ENCODE data around the gene NKIRAS2.

NKIRAS2 gene

DNA sequence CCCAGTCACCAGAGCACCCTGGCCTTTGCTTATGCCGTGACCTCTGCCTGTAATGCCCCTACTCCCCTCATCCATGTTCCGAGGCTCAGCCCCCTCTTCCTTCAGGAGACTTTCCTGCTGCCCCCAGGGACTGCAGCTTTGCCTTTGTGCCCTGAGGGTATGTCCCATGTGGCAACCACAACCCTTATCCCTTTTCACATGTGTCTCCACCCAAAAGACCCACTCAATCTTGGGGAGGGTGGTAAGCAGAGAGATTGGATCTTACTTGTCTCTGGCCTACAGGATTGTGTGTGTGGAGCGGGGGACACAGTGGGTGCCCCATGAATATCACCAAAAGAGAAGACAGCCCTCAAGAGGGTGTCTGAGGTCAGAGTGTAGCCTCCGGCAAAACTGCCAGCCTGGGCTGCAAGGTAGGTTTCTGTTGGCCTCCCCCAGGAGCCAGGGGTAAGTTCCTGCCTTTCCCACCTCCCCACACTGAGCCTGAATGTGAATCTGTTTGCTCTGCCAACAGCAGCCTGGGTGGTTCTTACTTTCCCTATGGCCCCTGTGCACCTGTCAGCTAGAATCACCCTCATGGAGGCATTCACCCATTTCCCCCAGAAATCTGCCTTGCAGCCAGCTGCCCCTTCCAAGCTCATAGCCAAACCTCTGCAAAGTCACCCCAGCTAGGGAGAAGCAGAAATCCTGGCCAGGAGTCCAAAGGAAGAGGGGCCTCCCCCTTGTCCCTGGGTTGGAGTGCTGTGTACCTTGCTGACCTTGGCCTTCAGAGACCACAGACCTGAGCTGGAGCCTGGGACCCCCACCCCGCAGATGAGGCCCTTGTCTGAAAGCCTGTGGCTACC, 42.0 kb downstream of the NKIRAS2 start:
- H3K9me3 ChIP-seq, result no peaks in the 10 kb centered on the region

DNA sequence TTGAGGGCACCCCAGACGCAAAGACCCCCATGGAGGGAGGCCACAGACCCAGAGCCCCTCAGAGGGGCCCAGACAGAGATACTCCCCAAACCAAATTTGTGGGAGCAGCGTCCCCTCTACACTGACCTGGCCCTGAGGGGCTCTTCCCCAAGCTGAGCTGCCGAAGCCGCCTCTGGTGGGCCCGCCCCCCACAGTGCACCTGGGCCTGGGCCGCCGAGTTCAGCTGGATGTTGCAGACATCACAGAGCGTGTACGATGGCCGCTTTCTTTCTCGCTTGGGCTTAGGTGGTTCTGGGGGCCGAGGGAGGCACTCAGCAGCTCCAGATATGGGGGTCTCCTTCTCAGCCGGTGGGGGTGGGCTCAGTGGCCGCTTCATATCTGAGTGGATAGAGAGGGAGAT, 42.8 kb downstream of the NKIRAS2 start:
- H3K4me3 ChIP-seq, result no peak overlapping the region
- no peaks in the 10 kb centered on the region for H3K9me3 ChIP-seq
- H3K36me3 ChIP-seq (replicated peaks), result no peaks in the 10 kb centered on the region
- in situ Hi-C loops (cut with MboI; ENCODE audit: low sequenced_read_pairs), result no loop called here
- H3K4me1 ChIP-seq, result no peaks in the 10 kb centered on the region
- H3K27me3 ChIP-seq (ENCODE audit: low read depth), result no peaks in the 10 kb centered on the region
- DNase-seq (ENCODE audit: low spot score in 2 of 2), result no peak

More for the DNA sequence above, 42.0 kb downstream of the NKIRAS2 start:
- H3K4me3 ChIP-seq, result no peak overlapping the region
- no peaks in the 10 kb centered on the region for H3K36me3 ChIP-seq (replicated peaks)
- H3K27me3 ChIP-seq (ENCODE audit: low read depth), result no peaks in the 10 kb centered on the region
- no peak for DNase-seq (ENCODE audit: low spot score in 2 of 2)
- in situ Hi-C loops (cut with MboI; ENCODE audit: low sequenced_read_pairs), result no loop called here
- H3K4me1 ChIP-seq, result no peaks in the 10 kb centered on the region

GRCh38 chr17:42065201-42065600, 45.3 kb downstream of the NKIRAS2 start:
- in situ Hi-C loops (cut with MboI; ENCODE audit: low sequenced_read_pairs), result no loop called here

DNA sequence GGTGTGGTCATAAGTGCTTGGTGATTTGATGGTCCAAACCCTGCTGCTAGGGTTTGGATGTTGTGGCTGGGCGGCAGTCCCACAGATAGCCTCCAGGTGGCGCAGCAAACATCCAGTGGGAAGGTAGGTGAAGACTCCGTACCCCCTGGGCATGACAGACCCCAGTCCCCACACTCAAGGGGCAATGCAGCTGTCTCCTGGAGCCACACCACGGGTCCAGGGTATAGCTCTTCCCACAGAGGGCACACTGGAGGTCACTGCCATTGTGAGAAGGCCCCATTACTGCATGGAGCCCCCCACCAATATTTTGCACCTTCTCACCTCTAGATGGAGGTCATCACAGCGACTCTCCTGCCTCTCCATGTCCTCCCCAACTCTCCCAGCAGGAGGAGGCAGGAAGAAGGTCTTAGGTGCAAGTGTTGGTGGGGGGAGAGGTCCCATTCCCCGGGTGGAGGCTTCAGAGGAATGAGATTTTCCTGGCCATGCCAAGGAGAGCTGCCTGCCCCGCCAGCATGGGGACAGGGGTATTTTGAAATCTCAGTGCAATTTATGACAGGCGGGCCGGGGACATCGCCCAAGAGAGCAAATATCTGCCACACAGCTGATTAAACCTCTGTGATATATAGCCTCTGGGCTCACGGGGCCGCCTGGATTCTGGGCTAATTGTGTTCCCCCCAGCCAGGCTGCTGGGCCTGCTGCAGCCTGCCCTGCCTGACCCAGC, 47.6 kb downstream of the NKIRAS2 start:
- DNase-seq (ENCODE audit: low spot score in 2 of 2), result peak; percentile 42 to 89
- in situ Hi-C loops (cut with MboI; ENCODE audit: low sequenced_read_pairs), result no loop called here
- H3K27me3 ChIP-seq (ENCODE audit: low read depth), result no peaks in the 10 kb centered on the region

More at GRCh38 chr17:42065201-42065600, 45.3 kb downstream of the NKIRAS2 start:
- Histone ChIP-seq H3K27me3 (ENCODE audit: low read depth) (no peaks in the 10 kb centered on the region), H3K4me1 (no peaks in the 10 kb centered on the region), H3K9me3 (no peaks in the 10 kb centered on the region), H3K4me3 (no peak overlapping the region), H3K36me3 (replicated peaks) (no peaks in the 10 kb centered on the region)
- no peak for DNase-seq (ENCODE audit: low spot score in 2 of 2)

DNA sequence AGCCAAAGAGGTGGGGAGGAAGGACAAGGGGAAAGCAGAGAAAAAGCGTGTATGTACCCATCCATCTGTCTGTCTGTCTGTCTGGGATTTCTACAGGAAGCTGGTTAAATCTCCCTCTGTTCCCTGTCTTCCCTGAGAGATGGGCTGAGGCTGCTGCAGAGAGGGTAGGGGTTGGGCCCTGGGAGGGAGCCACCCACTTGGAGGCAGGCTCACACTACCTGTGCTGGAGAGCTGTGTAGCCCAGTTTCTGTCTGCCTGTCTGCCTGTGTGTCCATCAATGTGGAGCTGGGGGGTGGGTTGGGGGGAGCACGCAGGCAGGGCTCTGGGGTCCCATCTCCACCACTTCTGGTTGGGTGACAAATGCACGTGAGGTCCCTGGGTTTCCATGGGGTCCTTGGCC, 49.1 kb downstream of the NKIRAS2 start:
- no peaks in the 10 kb centered on the region for H3K36me3 ChIP-seq (replicated peaks)
- H3K27me3 ChIP-seq (ENCODE audit: low read depth), result no peaks in the 10 kb centered on the region
- no peak overlapping the region for H3K4me3 ChIP-seq
- no peaks in the 10 kb centered on the region for H3K9me3 ChIP-seq
- in situ Hi-C loops (cut with MboI; ENCODE audit: low sequenced_read_pairs), result no loop called here
- peaks cover 4% of the 10 kb centered on the region; the same call in 1 of the 2 replicates for H3K4me1 ChIP-seq
- no peak for DNase-seq (ENCODE audit: low spot score in 2 of 2)

More for the DNA sequence above, 47.6 kb downstream of the NKIRAS2 start:
- Histone ChIP-seq H3K4me1 (peaks cover 4% of the 10 kb centered on the region; the same call in 1 of the 2 replicates), H3K36me3 (replicated peaks) (no peaks in the 10 kb centered on the region), H3K9me3 (no peaks in the 10 kb centered on the region), H3K4me3 (no peak overlapping the region)

DNA sequence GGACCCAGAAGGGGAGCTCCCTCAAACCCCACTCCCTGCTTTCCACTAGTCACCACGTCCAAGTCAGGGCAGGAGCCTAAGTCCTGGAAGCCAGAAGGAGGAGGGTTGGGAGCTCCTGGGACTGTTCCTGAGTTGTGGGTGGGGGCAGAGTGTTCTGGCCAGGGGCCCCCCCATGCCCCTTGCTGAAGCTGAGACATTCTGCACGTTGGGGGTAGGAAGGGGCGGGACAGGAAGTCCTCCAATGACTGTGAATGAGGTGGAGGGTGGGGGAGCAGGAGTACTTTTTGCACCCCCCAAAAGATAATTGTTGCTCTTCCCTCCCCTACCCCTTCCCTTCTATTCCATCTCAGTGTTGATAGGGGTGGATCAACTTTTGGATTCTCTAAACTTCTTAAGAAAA, 51.9 kb downstream of the NKIRAS2 start:
- H3K4me1 ChIP-seq, result peaks cover 4% of the 10 kb centered on the region; the same call in 1 of the 2 replicates
- H3K27me3 ChIP-seq (ENCODE audit: low read depth), result no peaks in the 10 kb centered on the region
- H3K4me3 ChIP-seq, result peak overlapping the region; percentile 34
- no peaks in the 10 kb centered on the region for H3K9me3 ChIP-seq
- DNase-seq (ENCODE audit: low spot score in 2 of 2), result peak in 1 of 2 experiments; percentile 27
- H3K36me3 ChIP-seq (replicated peaks), result no peaks in the 10 kb centered on the region
- in situ Hi-C loops (cut with MboI; ENCODE audit: low sequenced_read_pairs), result no loop called here

DNA sequence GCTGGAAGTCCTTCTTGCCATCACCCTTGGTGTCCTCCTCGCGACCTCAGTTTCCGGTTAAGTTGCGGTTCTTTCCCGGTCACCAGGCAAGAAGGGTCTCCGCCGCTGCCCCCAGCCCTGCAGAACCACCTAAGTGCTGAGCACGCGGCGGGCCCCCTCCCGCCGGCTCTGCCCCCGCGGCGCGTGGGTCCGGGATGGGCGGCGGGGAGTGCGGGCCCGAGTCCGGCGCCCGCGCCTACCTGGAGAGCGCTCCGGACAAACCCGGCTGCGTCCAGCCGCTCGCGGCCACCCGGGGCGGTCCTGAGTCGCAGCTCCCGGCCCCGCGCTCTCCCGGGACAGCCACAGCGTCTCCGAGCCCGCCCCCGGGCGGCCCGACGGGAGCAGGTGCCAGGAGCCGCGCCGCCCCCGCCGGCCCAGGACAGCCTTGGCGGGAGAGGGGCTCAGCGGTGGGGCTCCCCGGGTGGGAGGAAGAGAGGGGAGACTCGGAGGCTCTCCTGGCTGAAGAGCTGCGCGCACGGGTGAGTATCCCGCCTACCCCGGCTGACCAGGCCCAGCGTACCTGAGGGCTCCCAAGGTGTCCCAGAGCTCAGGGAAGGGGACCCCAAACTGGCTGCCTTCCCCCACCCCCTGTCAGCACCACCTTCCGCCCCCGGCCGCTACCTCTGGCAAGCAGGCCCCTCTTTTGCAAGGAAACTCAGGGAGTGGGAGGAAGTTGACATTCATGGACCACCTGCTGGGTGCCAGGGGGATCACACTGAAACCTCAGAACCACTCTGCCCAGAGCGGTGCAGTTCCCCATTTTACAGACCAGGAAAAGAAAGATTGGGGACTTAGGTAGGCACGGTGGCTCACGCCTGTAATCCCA, 52.7 kb downstream of the NKIRAS2 start:
- Histone ChIP-seq H3K4me1 (peaks cover 4% of the 10 kb centered on the region; the same call in 1 of the 2 replicates), H3K27me3 (ENCODE audit: low read depth) (no peaks in the 10 kb centered on the region), H3K9me3 (no peaks in the 10 kb centered on the region), H3K36me3 (replicated peaks) (no peaks in the 10 kb centered on the region), H3K4me3 (peak overlapping the region; percentile 34)
- DNase-seq (ENCODE audit: low spot score in 2 of 2), result peak in 1 of 2 experiments; percentile 64
- in situ Hi-C loops (cut with MboI; ENCODE audit: low sequenced_read_pairs), result no loop called here
